MCF 10A (cell line): Measurements from ENCODE around the gene LNX1. TPM values are rescaled to one million over a fixed set of nuclear protein-coding genes. Genes with fewer than 3 reads are reported as not detected.
"Not testable (repeated sequence)": the region's sequence is repeated elsewhere in the genome, so short reads cannot be mapped to it uniquely, and the experiment has no call there.

Experiments
- BruUV-seq: library from RNA; stranded (reverse); fragments of 400-500 nt; replicated peaks from 2 replicates; lab custom pipeline; 2021; lab: Mats Ljungman, UMichigan
- CTCF ChIA-PET: fragments of 300-600 bp; sonication (Branson Sonifier 250); formaldehyde crosslinking; extraction: SDS; loops from one replicate; lab custom pipeline; 2021; ENCODE audit warnings: antibody characterized with exemption, inconsistent platforms; lab: Yijun Ruan, JAX
- POLR2A ChIA-PET: fragments of 300-600, 350-650 bp; sonication (Branson Sonifier 250); formaldehyde crosslinking; extraction: SDS; loops from one replicate; lab custom pipeline; 2020; ENCODE audit warnings: antibody characterized with exemption, inconsistent platforms; lab: Yijun Ruan, JAX
- DNase-seq: peaks from one replicate; pipeline ENCODE4 v3.0.0-alpha.2; 2018; ENCODE audit not compliant: unreplicated experiment
- H3K27ac Mint-ChIP-seq: one replicate; pipeline ENCODE4 v1.8.0; 2022; ENCODE audit warnings: mild to moderate bottlenecking, low read depth, mixed read lengths; ENCODE audit not compliant: unreplicated experiment
- H3K27me3 Mint-ChIP-seq: one replicate; pipeline ENCODE4 v1.8.0; 2022; ENCODE audit warnings: mixed read lengths; ENCODE audit not compliant: insufficient read depth, unreplicated experiment
- H3K36me3 Mint-ChIP-seq: one replicate; pipeline ENCODE4 v1.8.0; 2022; ENCODE audit warnings: mild to moderate bottlenecking, moderate library complexity, mixed read lengths; ENCODE audit not compliant: insufficient read depth, unreplicated experiment
- H3K4me1 Mint-ChIP-seq: one replicate; pipeline ENCODE4 v1.8.0; 2022; ENCODE audit warnings: mixed read lengths; ENCODE audit not compliant: insufficient read depth, unreplicated experiment
- H3K4me3 Mint-ChIP-seq: one replicate; pipeline ENCODE4 v1.8.0; 2022; ENCODE audit warnings: mild to moderate bottlenecking, moderate library complexity, mixed read lengths; ENCODE audit not compliant: unreplicated experiment
- H3K9me3 Mint-ChIP-seq: one replicate; pipeline ENCODE4 v1.8.0; 2022; ENCODE audit warnings: mixed read lengths; ENCODE audit not compliant: unreplicated experiment
- CTCF ChIP-seq: fragments of 200-600 bp; IDR thresholded peaks from one replicate; pipeline ENCODE4 v1.8.0; 2022; ENCODE audit warnings: antibody characterized with exemption, mild to moderate bottlenecking; ENCODE audit not compliant: unreplicated experiment
- intact Hi-C: fragments of 100-400 bp; cut with micrococcal nuclease; formaldehyde crosslinking; loops from 2 replicates; pipeline ENCODE4 v1.14.1; 2022
- total RNA-seq: library from RNA; stranded (reverse); gene quantifications from 2 replicates; pipeline ENCODE4 v1.2.3, GENCODE V29; 2022

The LNX1 gene
- total RNA-seq, 1 experiment from 2014 or later, result not detected

GRCh38 chr4:53419208-53419607 lies 172.1 kb downstream of the LNX1 start:
- H3K9me3 Mint-ChIP-seq, result no peaks in the 10 kb centered on the region
- H3K36me3 Mint-ChIP-seq, result peaks cover 38% of the 10 kb centered on the region

GRCh38 chr4:53409479-53409878 lies 181.8 kb downstream of the LNX1 start:
- H3K27me3 Mint-ChIP-seq, CTCF ChIA-PET, POLR2A ChIA-PET, H3K9me3 Mint-ChIP-seq, BruUV-seq, DNase-seq, H3K4me3 Mint-ChIP-seq, intact Hi-C loops, H3K27ac Mint-ChIP-seq: not testable (repeated sequence)
- Mint-ChIP-seq H3K4me1 (peaks cover 13% of the 10 kb centered on the region), H3K36me3 (peaks cover 43% of the 10 kb centered on the region)

More at GRCh38 chr4:53419208-53419607, 172.1 kb downstream of the LNX1 start:
- no peak for DNase-seq
- BruUV-seq, result no TSS peak
- Mint-ChIP-seq H3K4me3 (no peak overlapping the region), H3K27me3 (no peaks in the 10 kb centered on the region), H3K27ac (no peak overlapping the region), H3K4me1 (no peaks in the 10 kb centered on the region)
- CTCF ChIA-PET, result interaction anchor here (0.6 to 1.0 kb wide), 2 partner anchors 38 to 41 kb away, joined by 3 read pairs; no protein-coding TSS in a partner anchor
- intact Hi-C loops, result no loop called here
- POLR2A ChIA-PET, result interaction anchor here (1.3 kb wide), 1 partner anchor 9 kb away, joined by 3 read pairs; no protein-coding TSS in a partner anchor
- no peak for TF ChIP-seq CTCF

Other genes with a start within 250 kb of the LNX1 start
- 16.8 and 19.2 TPM in 2 replicates for gene SCFD2, start 225.4 kb downstream of the LNX1 start, total RNA-seq
- gene FIP1L1, start 213.8 kb downstream of the LNX1 start, total RNA-seq, result 93.3 and 103 TPM in 2 replicates